ENCODE measurements around the gene AOPEP.
A peak's percentile ranks its signal among the peaks of the same experiment; 100 is the strongest.

The AOPEP gene

GRCh38 chr9:94945197-94946144 lies 219.0 kb downstream of the AOPEP start (continued):
- TF ChIP-seq ZBTB11 (tag by site-specific recombination; conservative IDR thresholded peaks at IDR 0.05; ENCODE audit: low read depth) (no peak), FEZF1 (tag by site-specific recombination; IDR thresholded peaks at IDR 0.05) (no peak), ZNF791 (tag by site-specific recombination; IDR thresholded peaks at IDR 0.05) (no peak), ZSCAN16 (tag by site-specific recombination; IDR thresholded peaks at IDR 0.05) (no peak), ZFHX2 (tag by site-specific recombination; conservative IDR thresholded peaks at IDR 0.05) (peak; percentile 92), HOXC10 (CRISPR knock-in tag; IDR thresholded peaks at IDR 0.05) (no peak), ZNF350 (tag by site-specific recombination; IDR thresholded peaks at IDR 0.05) (no peak), RBAK (tag by site-specific recombination; IDR thresholded peaks at IDR 0.05) (no peak), EGR2 (tag by site-specific recombination; IDR thresholded peaks at IDR 0.05; ENCODE audit: low read depth) (peak; percentile 90), ZNF701 (tag by site-specific recombination; IDR thresholded peaks at IDR 0.05) (no peak), SCRT1 (tag by site-specific recombination; IDR thresholded peaks at IDR 0.05; ENCODE audit: borderline replicate concordance) (no peak), PRDM10 (tag by site-specific recombination; IDR thresholded peaks at IDR 0.05) (no peak), ZNF837 (tag by site-specific recombination; IDR thresholded peaks at IDR 0.05) (no peak), SCRT2 (tag by site-specific recombination; IDR thresholded peaks at IDR 0.05) (0 out of 2 replicates have a peak, but pooled peaks have one; percentile 23), MYNN (tag by site-specific recombination; IDR thresholded peaks at IDR 0.05; ENCODE audit: borderline replicate concordance) (no peak), ZNF513 (tag by site-specific recombination; IDR thresholded peaks at IDR 0.05) (no peak), ZFP3 (tag by site-specific recombination; IDR thresholded peaks at IDR 0.05; ENCODE audit: low read depth) (no peak), ZNF510 (tag by site-specific recombination; IDR thresholded peaks at IDR 0.05; ENCODE audit: insufficient replicate concordance) (no peak), PBX3 (CRISPR knock-in tag; IDR thresholded peaks at IDR 0.05) (no peak), ZNF76 (tag by site-specific recombination; IDR thresholded peaks at IDR 0.05; ENCODE audit: borderline replicate concordance, low read depth) (no peak), ZNF600 (tag by site-specific recombination; IDR thresholded peaks at IDR 0.05) (peak; percentile 85), ZBTB26 (tag by site-specific recombination; optimal IDR thresholded peaks at IDR 0.05) (no peak), ZNF629 (tag by site-specific recombination; IDR thresholded peaks at IDR 0.05) (peak; percentile 75), ZNF311 (tag by site-specific recombination; IDR thresholded peaks at IDR 0.05; ENCODE audit: borderline replicate concordance) (no peak), ZBTB6 (tag by site-specific recombination; IDR thresholded peaks at IDR 0.05) (no peak)

Data from HEK293 (cell line).